Heart right ventricle (tissue), 16 donors: ENCODE measurements around the gene MEI4. TPM values are rescaled to one million over a fixed set of nuclear protein-coding genes. Genes with fewer than 3 reads are reported as not detected.

Source experiments
- ATAC-seq, 8 donors: fragments of 200-7000 bp; cut with Tn5 transposase; one replicate each; pipeline ENCODE4 v1.9.1; 2020; ENCODE audit warnings: mild to moderate bottlenecking in 8 of 8, moderate library complexity in 8 of 8, moderate number of reproducible peaks in 1 of 8
- DNase-seq, 2 donors: peaks; one replicate each; pipeline ENCODE4 v3.0.0-alpha.2; 2020
- H3K27ac ChIP-seq, 10 donors: fragments of 200-600 bp; sonication (generic) in 2 of 10; one replicate each; pipeline versions ENCODE4 v1.5.0 to v1.8.0; 2020 to 2022; ENCODE audit warnings: mild to moderate bottlenecking in 3 of 10
- H3K27me3 ChIP-seq, 7 donors: fragments of 200-600 bp; one replicate each; pipeline ENCODE4 v1.8.0; 2021 to 2022; ENCODE audit warnings: mild to moderate bottlenecking in 2 of 7
- H3K36me3 ChIP-seq, 9 donors: fragments of 200-600 bp; sonication (generic) in 1 of 9; one replicate each; pipeline versions ENCODE4 v1.5.0 to v1.8.0; 2020 to 2022; ENCODE audit warnings: mild to moderate bottlenecking in 2 of 9
- H3K4me1 ChIP-seq, 9 donors: fragments of 200-600 bp; sonication (generic) in 1 of 9; one replicate each; pipeline versions ENCODE4 v1.5.0 to v1.8.0; 2020 to 2022; ENCODE audit warnings: mild to moderate bottlenecking in 4 of 9
- H3K4me3 ChIP-seq, 10 donors: fragments of 200-600 bp; sonication (generic) in 2 of 10; one replicate each; pipeline versions ENCODE4 v1.5.0 to v1.8.0; 2020 to 2022; ENCODE audit warnings: mild to moderate bottlenecking in 7 of 10, moderate library complexity in 2 of 10
- H3K9me3 ChIP-seq, 11 donors: fragments of 200-600 bp in 10 of 11; sonication (generic) in 2 of 11; one replicate each; pipeline versions ENCODE4 v1.5.0 to v1.8.0; 2013 to 2022; ENCODE audit warnings: mild to moderate bottlenecking in 2 of 11, control low read depth in 1 of 11, moderate library complexity in 1 of 11
- CTCF ChIP-seq, 9 donors: fragments of 200-600 bp; sonication (generic) in 2 of 9; IDR thresholded peaks; one replicate each; pipeline versions ENCODE4 v1.5.0 to v1.8.0; 2021 to 2022; ENCODE audit warnings: antibody characterized with exemption in 9 of 9, mild to moderate bottlenecking in 5 of 9, moderate library complexity in 1 of 9
- WGBS, 2 donors: extraction: QIAGEN DNeasy Blood & Tissue Kit; methylation state at CpG; one replicate each; pipeline ENCODE4 v1.1.7; 2013; ENCODE audit warnings: inconsistent platforms in 1 of 2; 5-methylcytosine and 5-hydroxymethylcytosine counted together
- intact Hi-C, 10 donors: fragments of 100-400 bp; cut with DNase I; formaldehyde crosslinking; loops; one replicate each; pipeline versions ENCODE4 v1.11.1 to v1.14.2; 2022
- polyA plus RNA-seq, 2 donors: library from polyadenylated mRNA; stranded (reverse); fragments of 200-250 nt; gene quantifications; one replicate each; pipeline ENCODE4 v1.2.3, GENCODE V29; 2013
- total RNA-seq, 10 donors: library from RNA; stranded (reverse); fragmentation: NEBNext Ultra II Directional in 3 of 10; extraction: Animal tissue kit (Norgen Biotek cat#: 25700) in 3 of 10; gene quantifications; one replicate each; pipeline versions ENCODE4 v1.2.1 to v1.2.4, GENCODE V29; 2021 to 2023
- donor health status: Arrhythmogenic right ventricular cardiomyopathy.
- donor health status: ischemic (EF 13 %, LVEDD 7.1; RV severe dilation, severe dysfunction).
- donor health status: healthy with polysubstance abuse.
- donor health status: DM: no; HTN: yes; CAD: no.
- donor health status: DM: no; HTN: no; CAD: no.
- donor health status: ischemic (EF 25% LVEDD 6.9; RV normal size, moderate dysfunction).
- donor health status: ischemic (EF 25% LVEDD 5.7; RV mildly dilated, moderate dysfunction).
- donor health status: healthy.
- donor health status: DM: yes; HTN: yes; CAD: no.
- donor health status: Ischemic cardiomyopathy.
- donor health status: ischemic (EF 35%, LVEDD 5.7; RV mildly dilated, moderate dysfunction).
- donor health status: nonischemic (EF 11% LVEDD 7.7; RV severe dilation, severe dysfunction).
- donor health status: DM: yes; HTN: yes; CAD: no.
- donor health status: PGD.
- donor health status: ischemic (EF 29% LVEDD 5.4; RV normal size, mild dysfunction).
- donor health status: nonischemic (EF 23%, LVEDD 6.1; RV moderate dilation, normal function).

MEI4 gene
- total and polyA plus RNA-seq, 12 donors, result under 0.01 to 1.1 (median 0.49) TPM; not detected in 1

DNA sequence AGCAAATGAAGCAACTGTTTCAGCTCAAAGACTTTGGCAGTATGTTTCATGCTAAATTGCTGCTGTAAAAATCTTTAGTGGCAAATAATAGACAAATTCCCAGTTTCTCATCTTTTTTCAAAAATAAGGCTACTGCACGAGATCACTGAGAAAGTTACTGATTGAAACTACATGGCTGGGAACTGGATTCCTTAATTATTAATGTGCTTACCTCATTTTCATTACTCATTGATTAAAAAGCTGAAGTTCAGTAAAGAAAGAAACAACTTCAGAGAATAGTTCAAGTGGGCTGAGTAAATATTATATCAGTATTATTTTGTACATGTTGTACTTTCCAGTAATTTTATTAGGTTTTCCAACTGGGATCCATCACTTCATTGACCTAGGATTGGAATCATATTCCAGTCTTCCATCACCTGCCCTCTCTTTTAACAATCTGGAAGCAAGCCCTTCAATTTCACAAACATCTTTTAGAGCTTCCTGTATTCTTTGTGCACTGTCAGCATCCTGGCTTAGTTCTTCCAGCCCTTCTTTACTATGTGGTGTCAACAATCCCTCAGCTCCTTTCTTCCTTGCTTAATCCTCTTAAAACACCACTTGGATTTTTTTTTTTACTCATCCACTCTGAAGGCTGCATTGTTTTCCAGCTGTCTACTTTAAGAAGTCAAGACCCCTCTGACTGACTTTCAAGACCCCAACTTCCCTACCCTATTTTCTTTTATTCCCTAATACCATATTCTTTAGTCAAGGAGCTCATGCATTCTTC lies 4.3 kb downstream of the MEI4 start:
- Histone ChIP-seq H3K27me3 (no peaks in the 10 kb centered on the region), H3K4me1 (no peaks in the 10 kb centered on the region), H3K27ac (no peak overlapping the region), H3K36me3 (no peaks in the 10 kb centered on the region), H3K9me3 (peaks cover 0 to 6% (median 0%) of the 10 kb centered on the region in 11 donors), H3K4me3 (no peak overlapping the region)
- 74 to 84% methylated on average over 1 of the region's 1 CpG for WGBS, 2 donors
- TF ChIP-seq CTCF (IDR thresholded peaks at IDR 0.05), result no peak
- no peak for ATAC-seq
- no peak for DNase-seq
- intact Hi-C loops, result no loop called here

DNA sequence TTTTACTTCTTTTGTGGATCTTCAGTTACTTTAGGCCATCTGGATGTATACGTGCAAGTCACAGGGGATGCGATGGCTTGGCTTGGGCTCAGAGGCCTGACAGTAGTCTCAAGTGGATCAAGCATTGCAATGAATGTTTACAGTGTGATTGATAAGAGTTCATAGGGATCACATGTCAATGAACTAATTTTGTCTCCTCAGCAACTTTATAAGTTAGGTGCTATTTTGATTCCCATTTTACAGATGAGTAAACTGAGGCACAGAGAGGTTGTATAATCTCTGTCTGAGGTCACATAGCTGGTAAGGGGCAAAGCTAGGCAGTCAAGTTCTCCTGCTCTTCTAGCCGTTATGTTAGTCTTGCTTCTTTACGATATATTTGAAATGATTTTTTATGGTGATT lies 13.5 kb downstream of the MEI4 start:
- intact Hi-C loops, result no loop called here
- TF ChIP-seq CTCF (IDR thresholded peaks at IDR 0.05), result no peak
- Histone ChIP-seq H3K4me1 (no peaks in the 10 kb centered on the region), H3K4me3 (no peak overlapping the region), H3K36me3 (no peaks in the 10 kb centered on the region), H3K9me3 (no peaks in the 10 kb centered on the region), H3K27ac (no peak overlapping the region), H3K27me3 (no peaks in the 10 kb centered on the region)
- WGBS, 2 donors, result 86 to 90% methylated on average over 4 of the region's 4 CpGs
- DNase-seq, result no peak
- ATAC-seq, result no peak

GRCh38 chr6:77666846-77667245 lies 14.0 kb downstream of the MEI4 start:
- Histone ChIP-seq H3K9me3 (no peaks in the 10 kb centered on the region), H3K4me1 (no peaks in the 10 kb centered on the region), H3K27me3 (no peaks in the 10 kb centered on the region), H3K27ac (no peak overlapping the region), H3K36me3 (no peaks in the 10 kb centered on the region), H3K4me3 (no peak overlapping the region)
- intact Hi-C loops, result no loop called here
- DNase-seq (no peak), ATAC-seq (no peak)
- 65 to 74% methylated on average over 4 of the region's 4 CpGs for WGBS, 2 donors
- TF ChIP-seq CTCF (IDR thresholded peaks at IDR 0.05), result no peak

DNA sequence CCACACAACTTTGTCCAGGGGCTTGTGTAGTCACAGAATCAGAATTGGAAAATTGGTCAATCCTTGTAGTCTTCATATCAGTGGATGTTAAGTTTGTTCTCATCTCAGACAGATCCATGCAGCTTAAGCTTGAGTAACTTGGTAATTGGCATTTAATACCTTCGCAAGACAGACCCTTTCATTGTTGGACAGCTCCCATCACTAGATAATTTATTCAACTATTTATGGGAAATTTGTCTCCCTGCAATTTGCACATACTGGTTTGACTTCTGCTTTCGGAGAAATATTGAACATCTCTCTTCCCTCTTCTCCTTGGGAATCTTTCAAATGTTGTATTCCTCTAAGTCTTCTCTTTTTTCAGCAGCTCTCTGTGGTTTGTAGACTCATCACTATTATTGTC lies 17.1 kb downstream of the MEI4 start:
- Histone ChIP-seq H3K9me3 (no peaks in the 10 kb centered on the region), H3K27me3 (no peaks in the 10 kb centered on the region), H3K27ac (no peak overlapping the region), H3K36me3 (no peaks in the 10 kb centered on the region), H3K4me3 (no peak overlapping the region), H3K4me1 (no peaks in the 10 kb centered on the region)
- DNase-seq (no peak), ATAC-seq (no peak)
- WGBS, 2 donors, result 82 to 87% methylated on average over 2 of the region's 2 CpGs
- intact Hi-C loops, result no loop called here
- TF ChIP-seq CTCF (IDR thresholded peaks at IDR 0.05), result no peak
